MM.1S (cell line): Measurements from ENCODE around the gene SUCO.

Experiments used
- DNase-seq: peaks from one replicate; pipeline ENCODE4 v3.0.0-alpha.2; 2015
- H2AFZ ChIP-seq: fragments of 300-600 bp; sonication (generic); 2 replicates; pipeline ENCODE4 v1.6.0; 2016; ENCODE audit warnings: antibody characterized with exemption, low read length
- H3F3A ChIP-seq: fragments of 300-600 bp; sonication (generic); 2 replicates; pipeline ENCODE4 v1.6.1; 2016; ENCODE audit warnings: mild to moderate bottlenecking, antibody characterized with exemption, low read length, moderate library complexity, mixed read lengths; ENCODE audit not compliant: insufficient read depth
- H3K27ac ChIP-seq: fragments of 300-600 bp; sonication (generic); 2 replicates; pipeline ENCODE4 v1.5.1; 2016; ENCODE audit warnings: mild to moderate bottlenecking, low read length
- H3K27me3 ChIP-seq: fragments of 300-600 bp; sonication (generic); replicated peaks from 2 replicates; pipeline ENCODE4 v1.6.0; 2016; ENCODE audit warnings: low read length; ENCODE audit not compliant: insufficient read depth
- H3K36me3 ChIP-seq: fragments of 300-600 bp; sonication (generic); replicated peaks from 2 replicates; pipeline ENCODE4 v1.6.1; 2016; ENCODE audit warnings: mild to moderate bottlenecking, low read length, mixed read lengths; ENCODE audit not compliant: insufficient read depth
- H3K4me1 ChIP-seq: fragments of 300-600 bp; sonication (generic); 2 replicates; pipeline ENCODE4 v1.6.1; 2016; ENCODE audit warnings: low read length, mixed read lengths
- H3K4me2 ChIP-seq: fragments of 300-600 bp; sonication (generic); 2 replicates; pipeline ENCODE4 v1.6.0; 2016; ENCODE audit warnings: low read depth, low read length
- H3K4me3 ChIP-seq: fragments of 300-600 bp; sonication (generic); 2 replicates; pipeline ENCODE4 v1.5.1; 2016; ENCODE audit warnings: low read length, mixed read lengths
- H3K79me2 ChIP-seq: fragments of 300-600 bp; sonication (generic); 2 replicates; pipeline ENCODE4 v1.6.1; 2016; ENCODE audit warnings: mixed run types, low read length, mixed read lengths
- H3K9ac ChIP-seq: fragments of 300-600 bp; sonication (generic); 2 replicates; pipeline ENCODE4 v1.6.1; 2016; ENCODE audit warnings: low read length, mixed read lengths
- H3K9me2 ChIP-seq: fragments of 300-600 bp; sonication (generic); replicated peaks from 2 replicates; pipeline ENCODE4 v1.6.1; 2016; ENCODE audit warnings: mild to moderate bottlenecking, low read length, mixed read lengths; ENCODE audit not compliant: insufficient read depth
- H3K9me3 ChIP-seq: fragments of 300-600 bp; sonication (generic); replicated peaks from 2 replicates; pipeline ENCODE4 v1.6.1; 2016; ENCODE audit warnings: mild to moderate bottlenecking, low read length, mixed read lengths; ENCODE audit not compliant: insufficient read depth
- H4K20me1 ChIP-seq: fragments of 300-600 bp; sonication (generic); 2 replicates; pipeline ENCODE4 v1.6.1; 2016; ENCODE audit warnings: mild to moderate bottlenecking, low read length, moderate library complexity, mixed read lengths; ENCODE audit not compliant: insufficient read depth
- EZH2 ChIP-seq: fragments of 300-600 bp; sonication (generic); optimal IDR thresholded peaks from 2 replicates; pipeline ENCODE3; 2017; ENCODE audit warnings: low read depth, mild to moderate bottlenecking, antibody characterized with exemption, low read length, mixed read lengths
- EZH2phosphoT487 ChIP-seq: fragments of 300-600 bp; sonication (generic); IDR thresholded peaks from 2 replicates; pipeline ENCODE4 v1.6.1; 2018; ENCODE audit warnings: antibody characterized with exemption, low read length
- TF ChIP-seq, protein P1 (sequence below): fragments of 300-600 bp; sonication (generic); IDR thresholded peaks from 2 replicates; pipeline ENCODE4 v1.5.1; 2016; ENCODE audit warnings: antibody characterized with exemption, low read length, mixed read lengths

The SUCO gene

DNA sequence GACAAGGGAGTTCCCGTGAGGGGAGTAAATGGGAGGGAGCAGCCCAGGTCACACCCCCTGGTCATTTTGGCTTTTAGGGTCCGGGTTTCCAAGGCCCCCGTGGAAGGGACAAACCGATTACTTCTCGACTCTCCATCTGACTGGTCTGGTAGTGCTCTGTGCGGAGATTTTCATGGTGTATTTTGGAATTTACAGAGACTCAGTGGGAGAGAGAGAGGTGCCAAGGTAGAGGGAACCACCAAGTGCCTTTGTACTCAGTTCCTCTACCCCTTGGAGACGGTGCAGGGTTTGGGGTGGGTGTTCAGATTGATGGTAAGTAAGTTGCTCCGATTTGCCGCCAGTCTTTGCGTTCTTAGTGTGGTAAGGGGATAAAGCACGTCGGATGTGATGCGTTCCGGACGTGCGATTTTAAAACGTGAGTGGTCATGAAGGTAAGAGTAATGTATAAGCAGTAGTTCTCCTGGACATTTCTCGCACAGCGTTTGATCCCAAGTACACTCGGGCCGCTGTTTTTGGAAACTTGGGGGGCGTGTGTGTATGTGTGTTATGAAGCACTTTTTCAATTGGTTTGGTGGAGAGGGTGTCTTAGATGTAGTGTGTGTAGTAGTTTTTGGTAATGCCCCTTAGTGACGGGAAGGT lies 682 bp downstream of the SUCO start:
- Histone ChIP-seq H3K9ac (peak overlapping the region; percentile 95), H3K4me3 (peak overlapping the region; percentile 93), H3F3A (peaks cover 16% of the 10 kb centered on the region; the same call in 1 of the 2 replicates), H2AFZ (peak overlapping the region; percentile 85), H3K79me2 (peaks cover 54% of the 10 kb centered on the region), H3K4me2 (peak overlapping the region; percentile 78), H3K9me2 (no peaks in the 10 kb centered on the region), H3K27me3 (no peaks in the 10 kb centered on the region), H3K9me3 (no peaks in the 10 kb centered on the region), H3K27ac (peak overlapping the region; percentile 95), H3K4me1 (peaks cover 22% of the 10 kb centered on the region), H3K36me3 (no peaks in the 10 kb centered on the region), H4K20me1 (peaks cover 14% of the 10 kb centered on the region; the same call in 1 of the 2 replicates)
- TF ChIP-seq, protein P1, sequence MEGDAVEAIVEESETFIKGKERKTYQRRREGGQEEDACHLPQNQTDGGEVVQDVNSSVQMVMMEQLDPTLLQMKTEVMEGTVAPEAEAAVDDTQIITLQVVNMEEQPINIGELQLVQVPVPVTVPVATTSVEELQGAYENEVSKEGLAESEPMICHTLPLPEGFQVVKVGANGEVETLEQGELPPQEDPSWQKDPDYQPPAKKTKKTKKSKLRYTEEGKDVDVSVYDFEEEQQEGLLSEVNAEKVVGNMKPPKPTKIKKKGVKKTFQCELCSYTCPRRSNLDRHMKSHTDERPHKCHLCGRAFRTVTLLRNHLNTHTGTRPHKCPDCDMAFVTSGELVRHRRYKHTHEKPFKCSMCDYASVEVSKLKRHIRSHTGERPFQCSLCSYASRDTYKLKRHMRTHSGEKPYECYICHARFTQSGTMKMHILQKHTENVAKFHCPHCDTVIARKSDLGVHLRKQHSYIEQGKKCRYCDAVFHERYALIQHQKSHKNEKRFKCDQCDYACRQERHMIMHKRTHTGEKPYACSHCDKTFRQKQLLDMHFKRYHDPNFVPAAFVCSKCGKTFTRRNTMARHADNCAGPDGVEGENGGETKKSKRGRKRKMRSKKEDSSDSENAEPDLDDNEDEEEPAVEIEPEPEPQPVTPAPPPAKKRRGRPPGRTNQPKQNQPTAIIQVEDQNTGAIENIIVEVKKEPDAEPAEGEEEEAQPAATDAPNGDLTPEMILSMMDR, result no peak
- no peak for TF ChIP-seq EZH2phosphoT487
- no peak for TF ChIP-seq EZH2
- peak; percentile 36 for DNase-seq

DNA sequence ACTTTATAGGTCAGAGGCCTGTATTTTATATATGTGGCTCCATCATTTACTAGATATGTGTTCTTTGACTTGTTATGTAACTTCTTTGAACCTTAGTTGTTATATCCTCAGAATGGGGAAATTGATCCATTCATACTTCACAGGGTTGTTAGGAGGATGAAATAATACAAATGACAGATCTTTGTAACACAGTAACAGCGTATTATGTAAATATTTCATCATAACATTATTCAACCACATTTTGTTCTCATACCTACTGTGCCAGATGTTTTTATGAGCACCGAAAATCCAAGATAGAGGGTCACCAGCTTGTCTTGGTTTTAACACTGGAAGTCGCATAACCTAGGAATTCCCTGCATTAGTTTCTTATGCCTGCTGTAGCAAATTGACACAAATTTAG lies 3.3 kb downstream of the SUCO start:
- H3K36me3 ChIP-seq, result no peaks in the 10 kb centered on the region
- H3K4me3 ChIP-seq, result no peak overlapping the region
- no peak overlapping the region for H3K27ac ChIP-seq
- peaks cover 18% of the 10 kb centered on the region for H3K4me1 ChIP-seq
- peaks cover 16% of the 10 kb centered on the region; the same call in 1 of the 2 replicates for H3F3A ChIP-seq
- no peak for DNase-seq
- H3K4me2 ChIP-seq, result no peak overlapping the region
- TF ChIP-seq EZH2 (no peak), EZH2phosphoT487 (no peak)
- TF ChIP-seq, protein P1, result no peak
- H3K79me2 ChIP-seq, result peaks cover 80% of the 10 kb centered on the region
- peaks cover 24% of the 10 kb centered on the region; the same call in 1 of the 2 replicates for H4K20me1 ChIP-seq
- no peaks in the 10 kb centered on the region for H3K9me3 ChIP-seq
- H3K27me3 ChIP-seq, result no peaks in the 10 kb centered on the region
- no peak overlapping the region for H3K9ac ChIP-seq
- no peak overlapping the region for H2AFZ ChIP-seq
- H3K9me2 ChIP-seq, result no peaks in the 10 kb centered on the region

DNA sequence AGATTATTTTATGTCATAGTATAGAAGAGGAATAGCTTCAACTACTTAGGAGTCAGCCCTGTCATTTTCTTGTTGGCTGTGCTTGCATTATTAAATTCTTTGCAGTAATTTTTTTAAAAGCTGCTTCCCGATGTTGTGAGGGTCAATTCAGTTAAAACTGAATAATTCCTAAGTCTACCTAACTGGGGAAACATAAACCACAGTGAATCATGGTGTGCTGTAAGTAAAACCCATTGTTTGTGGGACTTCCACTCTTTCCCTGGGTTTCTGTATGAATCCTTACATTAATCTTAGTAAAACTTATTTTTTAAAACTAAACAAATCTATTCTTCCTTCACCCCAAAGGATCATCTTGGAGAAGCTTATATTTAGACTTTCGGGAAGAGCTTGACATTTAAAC lies 4.4 kb downstream of the SUCO start:
- no peak overlapping the region for H3K4me3 ChIP-seq
- no peak overlapping the region for H2AFZ ChIP-seq
- TF ChIP-seq EZH2phosphoT487 (no peak), EZH2 (no peak)
- TF ChIP-seq, protein P1, result no peak
- no peaks in the 10 kb centered on the region for H3K36me3 ChIP-seq
- H3K79me2 ChIP-seq, result peaks cover 91% of the 10 kb centered on the region
- no peak overlapping the region for H3K4me2 ChIP-seq
- no peak overlapping the region for H3K9ac ChIP-seq
- H3K4me1 ChIP-seq, result peaks cover 14% of the 10 kb centered on the region
- 0 out of 2 replicates have a peak, but pooled peaks cover 10% of the 10 kb centered on the region for H3F3A ChIP-seq
- H3K9me3 ChIP-seq, result no peaks in the 10 kb centered on the region
- peaks cover 28% of the 10 kb centered on the region; the same call in 1 of the 2 replicates for H4K20me1 ChIP-seq
- H3K9me2 ChIP-seq, result no peaks in the 10 kb centered on the region
- no peaks in the 10 kb centered on the region for H3K27me3 ChIP-seq
- no peak for DNase-seq
- H3K27ac ChIP-seq, result no peak overlapping the region
